ENCODE results near the gene LAMA3.

DNA sequence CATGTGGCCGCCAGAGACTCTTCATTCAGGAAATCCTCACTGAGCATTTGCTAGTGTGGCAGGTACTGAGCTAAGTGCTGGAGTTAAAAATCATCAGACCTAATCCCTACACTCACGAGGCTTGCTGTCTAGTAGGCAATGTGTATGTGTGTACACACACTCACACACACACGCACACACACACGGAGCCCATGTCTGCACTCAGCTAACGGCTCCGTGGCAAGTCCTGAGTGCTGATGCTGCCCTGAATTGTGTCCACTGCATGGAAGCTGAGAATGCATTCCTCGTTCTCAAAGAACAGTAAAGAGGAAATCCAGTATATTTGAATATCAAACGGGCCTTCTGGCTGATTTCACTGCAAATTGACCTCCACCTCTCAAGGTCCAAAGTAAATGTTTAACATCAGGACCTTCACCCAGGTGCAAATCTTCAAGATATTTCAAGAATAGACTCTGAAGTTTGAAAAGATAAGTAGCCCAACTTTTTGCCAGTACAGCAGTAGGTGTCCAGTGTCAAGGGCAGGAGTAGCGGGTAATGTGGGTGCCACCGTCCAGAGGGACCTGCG, 189.2 kb downstream of the LAMA3 start:
- TF ChIP-seq FOXA2 (IDR thresholded peaks at IDR 0.05), result no peak
- TF ChIP-seq SP1 (IDR thresholded peaks at IDR 0.05), result no peak
